HG02798 (cell line): ENCODE data around the gene KCNT1.

ENCODE experiments used
- ATAC-seq: cut with Tn5 transposase; IDR thresholded peaks from one replicate; pipeline ENCODE4 v1.9.1; 2021; ENCODE audit warnings: mild to moderate bottlenecking; ENCODE audit not compliant: unreplicated experiment, poor library complexity

KCNT1 gene

GRCh38 chr9:135792268-135793128 lies 90.5 kb downstream of the KCNT1 start:
- ATAC-seq = no peak

GRCh38 chr9:135793221-135794056 lies 91.5 kb downstream of the KCNT1 start:
- no peak for ATAC-seq

GRCh38 chr9:135794057-135794335 lies 92.0 kb downstream of the KCNT1 start:
- ATAC-seq = no peak

- ATAC-seq = no peak
These were observed 92.4 kb downstream of the KCNT1 start for GRCh38 chr9:135794361-135794885.

GRCh38 chr9:135795391-135795790 lies 93.4 kb downstream of the KCNT1 start:
- no peak for ATAC-seq

GRCh38 chr9:135796784-135797485 lies 95.0 kb downstream of the KCNT1 start:
- ATAC-seq = no peak

- no peak for ATAC-seq
These were observed 95.7 kb downstream of the KCNT1 start for GRCh38 chr9:135797507-135798262.

GRCh38 chr9:135798263-135798585 lies 96.2 kb downstream of the KCNT1 start:
- ATAC-seq = no peak

- ATAC-seq = no peak
These were observed 97.3 kb downstream of the KCNT1 start for GRCh38 chr9:135799261-135799660.

- ATAC-seq = no peak
These were observed 99.1 kb downstream of the KCNT1 start for GRCh38 chr9:135801070-135801469.

- no peak for ATAC-seq
These were observed 101.0 kb downstream of the KCNT1 start for GRCh38 chr9:135802876-135803419.

GRCh38 chr9:135803441-135803840 lies 101.5 kb downstream of the KCNT1 start:
- no peak for ATAC-seq

GRCh38 chr9:135804581-135805421 lies 102.8 kb downstream of the KCNT1 start:
- no peak for ATAC-seq

- ATAC-seq = no peak
These were observed 103.5 kb downstream of the KCNT1 start for GRCh38 chr9:135805422-135806022.

GRCh38 chr9:135809166-135809565 lies 107.2 kb downstream of the KCNT1 start:
- ATAC-seq = no peak

GRCh38 chr9:135810806-135811575 lies 109.0 kb downstream of the KCNT1 start:
- no peak for ATAC-seq

- no peak for ATAC-seq
These were observed 109.8 kb downstream of the KCNT1 start for GRCh38 chr9:135811801-135812200.

GRCh38 chr9:135812961-135813360 lies 111.0 kb downstream of the KCNT1 start:
- no peak for ATAC-seq
